ENCODE results near the gene C11orf52.

Gene C11orf52

DNA sequence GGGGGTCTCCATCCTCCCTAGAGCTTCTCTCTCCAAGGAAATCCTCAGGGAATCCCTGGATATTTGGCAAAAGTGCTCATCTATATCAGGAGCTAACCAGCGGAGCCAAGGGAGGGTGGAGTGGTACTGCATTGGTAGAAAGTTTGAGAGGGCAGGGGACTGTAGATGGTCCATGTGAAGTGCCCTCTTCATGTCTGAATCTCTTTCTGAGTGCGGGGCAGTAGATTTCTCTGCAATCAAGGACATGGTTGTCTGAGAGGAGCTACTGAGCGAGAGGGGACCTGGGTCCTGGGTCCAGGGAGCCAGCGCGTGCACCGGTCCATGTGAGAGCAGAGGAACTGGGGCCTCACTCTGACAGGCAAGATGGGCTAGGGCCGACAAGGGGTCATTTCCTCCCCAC, 19.1 kb downstream of the C11orf52 start:
- DNase-seq (ENCODE audit: low spot score) (no peak), FAIRE-seq (no peak)

- DNase-seq (ENCODE audit: low spot score): no peak
- FAIRE-seq: no peak
Measured at GRCh38 chr11:111938687-111939160, 20.0 kb downstream of the C11orf52 start.

DNA sequence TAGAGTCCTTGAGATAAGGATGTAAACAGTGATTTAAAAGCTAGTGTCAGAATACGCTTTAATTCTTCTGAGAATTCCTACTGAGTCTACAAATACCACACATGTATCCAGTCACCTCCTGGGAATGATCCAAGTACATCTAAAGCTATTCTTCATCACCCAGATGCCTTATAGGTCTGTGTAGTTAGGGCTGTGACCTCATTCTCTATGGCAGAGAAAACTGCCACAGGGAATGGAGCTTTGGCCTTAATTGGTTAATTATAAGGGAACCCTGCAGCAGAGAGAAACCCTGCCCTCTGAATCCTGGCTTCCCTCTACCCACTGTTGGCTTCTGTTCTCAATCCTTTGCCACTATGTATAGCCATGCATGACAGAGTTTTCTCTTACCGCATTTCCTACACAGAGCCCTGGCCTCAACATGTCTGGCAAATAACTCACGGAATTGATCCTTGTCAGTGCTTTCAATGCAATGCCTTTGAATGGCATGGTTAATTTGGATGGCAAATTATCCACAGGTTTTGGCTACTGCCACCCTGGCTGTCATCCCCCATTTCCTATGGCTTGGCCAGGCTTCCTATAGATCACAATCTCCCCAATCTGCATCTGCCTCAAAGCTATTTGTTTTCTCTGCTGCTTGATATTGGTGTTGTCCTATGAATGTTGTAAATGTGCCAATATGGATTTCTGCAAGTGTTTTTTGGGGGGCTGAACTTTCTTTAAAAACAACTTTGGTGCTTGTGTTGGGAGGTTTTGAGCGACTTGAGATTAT, 21.3 kb downstream of the C11orf52 start:
- no peak for FAIRE-seq
- DNase-seq (ENCODE audit: low spot score): no peak

DNA sequence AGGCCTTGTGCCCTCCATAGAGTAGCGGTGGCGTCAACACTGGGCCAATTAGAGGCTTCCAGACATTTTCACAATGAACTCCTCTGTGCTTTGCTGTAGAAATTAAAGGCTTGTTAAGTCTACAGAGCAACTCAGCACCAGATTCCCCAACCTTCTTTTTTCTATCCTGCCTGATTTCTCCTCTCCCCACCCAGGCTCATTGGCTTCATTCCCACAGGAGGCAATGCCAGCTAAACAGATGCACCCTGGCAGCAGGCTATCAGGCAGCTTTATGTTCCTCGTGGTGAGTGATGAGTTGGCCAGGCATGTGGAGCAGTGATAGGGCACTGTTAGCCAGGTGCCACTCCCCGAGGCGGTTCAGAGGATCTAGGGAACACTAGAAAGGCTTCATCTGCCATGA, 23.2 kb downstream of the C11orf52 start:
- DNase-seq (ENCODE audit: low spot score): no peak
- no peak for FAIRE-seq

DNA sequence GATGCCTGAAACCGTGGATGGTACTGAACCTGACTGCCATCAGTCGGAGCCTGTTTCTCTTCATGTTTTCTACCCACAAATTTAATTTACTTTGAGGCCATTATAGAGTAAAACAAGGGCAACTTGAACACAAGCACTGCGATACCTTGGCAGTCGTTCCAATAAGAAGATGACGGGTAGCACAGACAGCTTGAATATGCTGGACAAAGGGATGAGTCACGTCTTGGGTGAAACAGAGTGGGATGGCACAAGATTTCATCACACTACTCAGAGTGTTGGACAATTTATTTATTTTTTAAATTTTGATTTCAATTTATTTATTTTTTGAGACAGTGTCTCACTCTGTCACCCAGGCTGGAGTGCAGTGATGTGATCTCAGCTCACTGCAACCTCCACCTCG, 24.1 kb downstream of the C11orf52 start:
- FAIRE-seq (no peak), DNase-seq (ENCODE audit: low spot score) (no peak)

GRCh38 chr11:111944139-111944538, 25.4 kb downstream of the C11orf52 start:
- DNase-seq (ENCODE audit: low spot score) (no peak), FAIRE-seq (no peak)

- no peak for DNase-seq (ENCODE audit: low spot score)
- FAIRE-seq: no peak
Measured at GRCh38 chr11:111944651-111945051, 25.9 kb downstream of the C11orf52 start.

DNA sequence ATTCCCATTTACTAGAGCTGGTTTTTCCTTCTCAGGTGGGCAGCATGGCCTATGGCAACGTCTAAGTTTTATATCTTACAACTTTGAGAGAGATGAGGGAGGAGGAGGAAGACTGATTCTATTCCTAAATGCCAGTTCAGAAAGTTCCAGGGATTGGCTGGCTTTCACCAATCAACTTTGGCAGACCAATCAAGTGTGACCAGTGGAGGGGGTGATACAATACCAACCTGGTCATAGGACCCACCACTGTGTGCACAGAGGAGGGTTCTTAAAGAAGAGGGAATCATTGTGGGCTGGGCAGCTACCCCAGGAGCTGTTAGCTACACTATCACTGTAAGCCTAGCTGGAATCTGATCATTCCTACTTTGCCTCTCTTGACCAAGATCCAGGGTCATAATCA, 26.5 kb downstream of the C11orf52 start:
- DNase-seq (ENCODE audit: low spot score) (no peak), FAIRE-seq (no peak)

GRCh38 chr11:111946499-111946898, 27.8 kb downstream of the C11orf52 start:
- no peak for FAIRE-seq
- DNase-seq (ENCODE audit: low spot score): no peak

DNA sequence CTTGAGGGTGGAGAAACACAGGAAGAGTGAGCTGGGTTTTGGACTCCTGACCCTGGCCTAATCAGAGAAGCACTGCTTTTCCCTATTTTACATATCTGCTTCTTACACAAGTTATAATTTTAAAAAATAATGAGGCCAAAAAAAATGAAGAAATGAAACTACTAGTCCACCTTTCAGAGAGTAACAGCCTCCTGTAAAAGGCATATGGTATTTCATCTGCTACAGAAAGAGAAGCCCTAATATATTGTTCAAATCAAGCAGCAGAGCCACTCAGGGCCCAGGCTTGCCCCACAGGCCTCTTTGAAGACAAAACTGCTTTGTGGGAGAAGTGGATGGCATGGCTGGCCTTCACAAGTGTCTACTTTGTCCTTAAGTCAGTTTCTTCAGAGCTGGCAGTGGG, 28.4 kb downstream of the C11orf52 start:
- DNase-seq (ENCODE audit: low spot score) (no peak), FAIRE-seq (no peak)

- FAIRE-seq (peak; percentile 32), DNase-seq (ENCODE audit: low spot score) (no peak)
Measured at GRCh38 chr11:111949519-111950426, 31.1 kb downstream of the C11orf52 start.

DNA sequence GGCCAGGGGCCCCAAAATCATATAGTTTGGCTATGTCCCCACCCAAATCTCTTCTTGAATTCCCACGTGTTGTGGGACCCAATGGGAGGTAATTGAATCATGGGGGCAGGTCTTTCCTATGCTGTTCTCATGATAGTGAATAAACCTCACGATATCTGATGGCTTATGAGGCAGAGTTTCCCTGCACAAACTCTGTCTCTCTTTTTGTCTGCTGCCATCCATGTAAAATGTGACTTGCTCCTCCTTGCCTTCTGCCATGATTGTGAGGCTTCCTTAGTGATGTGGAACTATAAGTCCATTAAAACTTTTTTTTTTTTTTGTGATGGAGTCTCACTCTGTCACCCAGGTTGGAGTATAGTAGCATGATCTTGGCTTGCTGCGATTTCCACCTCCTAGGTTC, 32.9 kb downstream of the C11orf52 start:
- DNase-seq (ENCODE audit: low spot score) (no peak), FAIRE-seq (no peak)

- DNase-seq (ENCODE audit: low spot score): no peak
- FAIRE-seq: no peak
Measured at GRCh38 chr11:111954154-111954553, 35.4 kb downstream of the C11orf52 start.

GRCh38 chr11:111957663-111958444, 39.1 kb downstream of the C11orf52 start:
- FAIRE-seq: no peak
- DNase-seq (ENCODE audit: low spot score): no peak

DNA sequence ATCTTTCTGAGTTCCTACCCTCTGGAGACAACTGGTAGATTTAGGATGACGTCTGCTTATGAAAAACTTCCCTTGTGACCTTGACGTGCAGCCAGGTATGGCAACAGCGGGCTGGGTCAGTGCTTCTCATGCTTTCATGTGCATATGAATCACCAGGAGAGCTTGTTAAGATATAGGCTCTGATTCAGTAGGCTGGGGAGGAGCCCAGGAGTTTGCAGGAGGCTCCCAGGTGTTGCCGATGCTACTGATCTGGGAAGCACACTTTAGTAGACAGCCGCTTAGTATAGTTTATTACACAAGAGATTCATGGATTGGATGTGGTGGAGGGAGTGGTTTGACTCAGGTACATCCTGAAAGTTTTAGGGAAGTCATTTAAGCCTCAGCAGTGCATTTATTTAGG, 42.2 kb downstream of the C11orf52 start:
- DNase-seq (ENCODE audit: low spot score) (no peak), FAIRE-seq (no peak)

- DNase-seq (ENCODE audit: low spot score): no peak
- FAIRE-seq: no peak
Measured at GRCh38 chr11:111961389-111962300, 42.9 kb downstream of the C11orf52 start.

DNA sequence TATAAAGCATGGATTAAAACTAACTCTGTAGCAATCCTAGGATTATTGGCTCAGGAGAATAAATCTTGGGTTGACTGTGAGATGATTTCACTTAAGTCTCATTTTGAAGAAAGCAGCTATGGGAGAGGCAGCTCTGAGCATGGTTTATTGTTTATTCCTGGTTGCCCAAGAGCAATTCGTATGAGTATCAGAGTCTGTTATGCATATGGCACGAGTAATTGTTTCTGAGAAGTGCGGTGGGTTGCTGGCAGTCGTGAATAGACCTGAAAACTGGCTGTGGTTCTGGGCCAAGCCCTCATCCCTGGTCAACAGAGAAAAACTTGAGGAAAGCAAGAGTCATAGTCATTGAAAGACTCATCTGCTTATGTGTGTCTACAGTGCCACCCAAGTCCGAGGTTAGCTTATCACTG, 45.2 kb downstream of the C11orf52 start:
- DNase-seq (ENCODE audit: low spot score): no peak
- no peak for FAIRE-seq

GRCh38 chr11:111966678-111967077, 48.0 kb downstream of the C11orf52 start:
- FAIRE-seq (no peak), DNase-seq (ENCODE audit: low spot score) (no peak)

- FAIRE-seq: no peak
- DNase-seq (ENCODE audit: low spot score): no peak
Measured at GRCh38 chr11:111967649-111968048, 48.9 kb downstream of the C11orf52 start.

- no peak for FAIRE-seq
- no peak for DNase-seq (ENCODE audit: low spot score)
Measured at GRCh38 chr11:111969344-111969743, 50.6 kb downstream of the C11orf52 start.

GRCh38 chr11:111974446-111974845, 55.7 kb downstream of the C11orf52 start:
- FAIRE-seq (no peak), DNase-seq (ENCODE audit: low spot score) (no peak)
